ENCODE data around the gene CSF1R.

The CSF1R gene

DNA sequence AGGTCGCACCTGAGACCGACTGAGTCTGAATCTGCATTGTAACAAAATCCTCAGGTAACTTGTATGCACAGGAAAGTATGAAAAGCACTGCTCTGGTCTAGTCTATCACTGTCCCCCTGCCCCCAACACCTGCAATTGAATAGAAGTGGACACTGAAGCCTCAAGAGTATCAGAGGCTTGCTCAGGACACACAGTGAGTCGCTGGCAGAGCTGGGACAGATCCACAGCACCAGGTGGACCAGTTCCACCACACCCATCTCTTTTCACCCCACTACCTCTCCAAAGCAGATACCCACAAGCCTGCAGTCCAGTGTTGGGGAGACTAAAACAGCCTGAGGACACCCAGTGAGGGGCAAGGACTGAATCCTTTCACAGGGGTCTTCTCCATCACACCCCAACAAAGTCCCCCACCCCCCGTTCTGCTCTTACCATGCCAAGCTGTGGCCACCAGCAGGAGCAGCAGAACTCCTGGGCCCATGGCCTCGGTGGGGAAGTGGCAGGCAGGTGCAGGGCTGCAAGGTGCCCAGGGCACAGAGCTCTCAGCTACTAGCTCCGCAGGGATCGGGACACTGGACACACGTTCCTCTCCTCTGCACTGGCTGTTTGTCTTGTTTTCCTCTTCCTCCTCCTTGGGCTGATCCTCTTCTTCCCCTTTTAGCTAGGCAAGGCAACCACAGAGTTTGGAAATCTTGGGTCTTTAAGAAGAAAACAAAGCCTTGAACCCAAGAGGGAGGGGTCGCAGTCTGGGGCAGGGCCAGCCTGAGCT, at the start of gene CSF1R:
Gene CSF1R, minus strand, starts transcription at position 605 of the 766 bp plus-strand sequence. Its CDS starts 127 bp downstream, at position 478.
- H3K4me3 ChIP-seq (ENCODE audit: low read depth, low read length), result no peak within 1 kb of the TSS

DNA sequence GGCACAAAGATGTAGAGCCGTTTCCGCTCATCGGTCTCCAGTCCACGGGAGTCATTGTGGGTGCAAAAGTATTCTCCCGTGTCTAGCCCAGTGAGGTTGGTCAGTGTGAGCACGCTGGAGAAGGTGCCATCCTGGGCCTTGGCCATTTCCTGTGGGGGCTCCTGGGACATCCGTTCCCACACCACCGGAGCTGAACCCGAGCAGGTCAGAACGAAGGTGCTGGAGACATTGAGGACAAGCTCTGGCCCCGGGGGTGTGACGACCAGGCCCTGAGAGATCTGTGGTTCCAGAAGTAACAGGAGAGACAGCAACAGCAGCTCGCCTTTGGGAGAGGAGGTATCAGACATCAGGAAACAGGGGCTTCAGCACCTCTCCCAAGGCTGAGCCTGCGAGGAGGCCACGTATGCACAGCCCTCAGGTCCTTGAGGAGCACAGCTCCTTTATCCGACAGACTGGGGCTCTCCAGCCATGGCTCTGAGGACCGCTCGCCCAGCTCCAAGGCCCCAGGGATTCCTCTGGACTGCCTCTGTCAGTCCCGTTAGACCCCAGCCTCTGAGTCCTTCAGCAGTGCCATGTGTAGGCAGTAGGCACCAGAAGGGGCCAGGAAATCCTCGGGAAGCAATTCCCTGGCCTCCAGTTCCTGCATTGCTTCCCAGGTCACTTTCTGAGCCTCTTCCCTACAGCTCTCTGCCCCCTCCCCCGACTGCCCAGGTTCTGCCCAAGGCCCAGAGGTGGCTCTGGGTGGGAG, 49.4 kb upstream of the CSF1R start:
- H3K4me3 ChIP-seq (ENCODE audit: low read depth, low read length), result no peak overlapping the region

DNA sequence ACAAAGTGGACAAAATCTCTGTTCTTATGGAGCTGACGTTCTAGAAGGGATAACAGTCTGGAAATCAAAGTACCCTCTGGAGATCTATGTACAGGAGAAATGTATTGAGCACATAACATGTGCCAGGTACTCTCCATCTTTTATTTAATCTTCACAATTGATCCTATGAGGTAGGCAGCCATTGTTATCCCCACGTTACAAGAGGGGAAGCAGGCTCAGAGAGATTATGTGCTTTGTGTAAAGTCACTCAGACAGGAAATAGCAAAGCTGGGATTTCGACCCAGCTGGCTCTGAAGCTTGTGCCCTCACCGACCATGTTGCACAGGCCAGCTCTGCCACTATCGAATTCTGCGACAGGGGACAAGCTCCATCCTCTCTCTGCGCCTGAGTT, 47.8 kb upstream of the CSF1R start:
- H3K4me3 ChIP-seq (ENCODE audit: low read depth, low read length), result no peak overlapping the region

DNA sequence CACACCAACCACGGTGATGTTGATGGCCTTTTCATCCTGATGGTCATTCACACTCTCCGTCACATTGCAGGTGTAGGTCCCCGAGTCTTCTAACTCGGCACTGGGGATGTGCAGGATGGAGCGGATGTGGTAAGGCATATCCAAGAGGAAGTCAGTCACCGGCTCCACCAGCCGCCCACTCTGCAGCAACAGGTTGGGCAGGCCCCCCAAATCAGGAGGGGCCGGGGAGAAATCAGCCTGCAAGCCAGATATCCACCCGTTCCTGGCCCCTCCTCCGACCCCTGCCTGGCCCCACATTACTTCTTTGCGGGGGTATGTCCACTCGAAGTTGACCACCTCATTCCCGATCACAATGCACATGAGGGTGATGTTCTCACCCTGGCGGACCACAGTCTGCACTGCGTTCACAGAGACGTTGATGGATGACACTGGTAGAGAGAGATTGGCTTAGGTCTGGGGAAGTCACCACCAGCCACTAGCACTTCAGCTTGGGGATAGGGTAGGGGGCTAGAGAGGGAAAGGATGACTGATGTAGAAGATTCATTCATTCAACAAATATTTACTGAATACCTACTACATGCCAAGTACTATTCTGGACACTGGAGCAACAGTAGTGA, 47.3 kb upstream of the CSF1R start:
- no peak overlapping the region for H3K4me3 ChIP-seq (ENCODE audit: low read depth, low read length)

DNA sequence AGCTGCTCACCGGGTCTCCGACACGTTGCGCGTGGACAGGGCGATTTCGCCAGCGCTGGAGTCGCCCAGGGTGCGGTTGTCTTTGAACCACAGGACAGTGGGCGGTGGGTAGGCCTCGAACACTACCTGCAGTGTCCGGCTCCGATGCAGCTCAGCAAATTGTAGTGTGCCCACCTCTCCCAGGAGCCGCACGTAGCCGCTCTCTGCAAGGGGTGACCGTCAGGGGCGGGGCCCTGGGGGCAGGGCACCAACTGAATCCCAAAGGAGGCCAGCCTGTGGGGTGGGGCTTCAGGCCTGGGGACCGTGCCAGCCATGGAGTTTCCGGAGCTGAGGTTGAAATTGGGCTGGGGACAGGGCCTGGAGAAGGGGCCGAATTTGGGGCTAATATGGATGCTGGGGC, 46.4 kb upstream of the CSF1R start:
- H3K4me3 ChIP-seq (ENCODE audit: low read depth, low read length), result no peak overlapping the region

DNA sequence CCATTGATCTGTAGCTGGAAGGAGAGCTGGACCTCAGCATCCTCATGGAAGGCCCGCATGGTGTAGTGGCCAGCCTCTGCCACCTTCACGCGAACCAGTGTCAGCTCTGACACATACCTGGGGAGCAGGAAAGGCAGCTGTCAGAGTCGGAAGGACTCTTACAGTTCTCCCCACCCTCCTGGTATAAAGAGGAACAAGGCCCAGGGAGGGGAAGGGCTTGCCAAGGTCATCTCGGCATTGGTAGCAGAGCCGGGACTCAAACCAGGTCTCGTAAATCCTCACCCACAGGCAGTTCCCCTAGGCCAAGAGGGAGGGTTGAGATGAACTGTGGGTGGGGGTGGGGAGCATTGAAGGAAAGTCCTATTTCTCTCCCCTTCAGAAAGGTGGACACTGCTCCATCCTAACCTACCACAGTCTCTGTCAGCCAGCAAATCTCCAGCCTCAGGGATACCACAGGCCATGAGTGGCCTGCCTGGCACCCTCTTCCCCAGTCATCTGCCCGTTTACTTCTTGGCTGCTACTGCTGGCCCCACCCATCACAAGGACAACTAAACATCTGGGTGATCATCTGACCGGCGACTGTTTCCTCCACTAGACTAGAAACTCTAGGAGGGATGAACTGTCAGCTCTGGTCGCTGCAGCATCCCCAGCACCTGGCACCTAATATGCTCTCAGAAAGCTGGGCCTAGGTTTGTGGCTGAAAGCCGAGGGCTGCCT, 45.8 kb upstream of the CSF1R start:
- H3K4me3 ChIP-seq (ENCODE audit: low read depth, low read length), result no peak overlapping the region

DNA sequence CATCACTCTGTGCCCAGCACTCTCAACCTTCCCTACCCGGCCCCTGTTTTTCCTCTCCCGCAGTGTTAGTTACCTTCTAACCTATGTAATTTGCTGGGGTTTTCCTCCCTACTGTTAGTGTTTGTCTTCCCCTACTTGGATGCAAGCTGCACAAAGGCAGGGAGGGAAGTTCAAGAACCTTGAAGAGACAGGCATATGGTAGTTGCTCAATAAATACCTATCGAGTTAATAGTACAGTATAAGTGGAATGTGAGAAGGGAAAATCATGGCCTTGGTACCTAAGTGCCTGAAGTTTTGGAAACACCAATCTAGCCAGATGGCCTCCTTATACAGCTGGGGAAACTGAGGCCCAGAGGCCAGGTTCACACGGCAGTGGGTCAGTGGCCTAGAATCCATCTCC, 45.1 kb upstream of the CSF1R start:
- no peak overlapping the region for H3K4me3 ChIP-seq (ENCODE audit: low read depth, low read length)

DNA sequence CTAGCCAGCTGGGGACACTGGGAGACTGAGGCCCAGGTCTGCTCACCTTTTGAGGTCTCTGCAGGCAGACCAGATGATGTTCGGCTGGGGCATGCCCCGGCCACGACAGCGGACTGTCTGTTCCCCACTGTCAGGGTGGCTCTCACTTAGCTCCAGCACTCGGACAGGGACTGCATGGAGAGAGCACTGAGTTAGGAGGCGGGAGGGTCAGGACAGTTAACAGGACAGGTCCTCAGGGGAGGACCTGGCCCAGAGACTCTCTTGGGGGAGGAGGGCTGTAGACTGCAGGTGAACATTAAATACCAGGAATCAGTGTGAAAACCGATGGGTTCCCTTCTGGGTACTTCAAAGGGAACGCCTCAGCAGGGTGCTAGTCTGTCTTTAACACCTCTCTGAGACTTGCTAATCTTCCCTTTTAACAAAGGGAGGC, 44.2 kb upstream of the CSF1R start:
- no peak overlapping the region for H3K4me3 ChIP-seq (ENCODE audit: low read depth, low read length)

DNA sequence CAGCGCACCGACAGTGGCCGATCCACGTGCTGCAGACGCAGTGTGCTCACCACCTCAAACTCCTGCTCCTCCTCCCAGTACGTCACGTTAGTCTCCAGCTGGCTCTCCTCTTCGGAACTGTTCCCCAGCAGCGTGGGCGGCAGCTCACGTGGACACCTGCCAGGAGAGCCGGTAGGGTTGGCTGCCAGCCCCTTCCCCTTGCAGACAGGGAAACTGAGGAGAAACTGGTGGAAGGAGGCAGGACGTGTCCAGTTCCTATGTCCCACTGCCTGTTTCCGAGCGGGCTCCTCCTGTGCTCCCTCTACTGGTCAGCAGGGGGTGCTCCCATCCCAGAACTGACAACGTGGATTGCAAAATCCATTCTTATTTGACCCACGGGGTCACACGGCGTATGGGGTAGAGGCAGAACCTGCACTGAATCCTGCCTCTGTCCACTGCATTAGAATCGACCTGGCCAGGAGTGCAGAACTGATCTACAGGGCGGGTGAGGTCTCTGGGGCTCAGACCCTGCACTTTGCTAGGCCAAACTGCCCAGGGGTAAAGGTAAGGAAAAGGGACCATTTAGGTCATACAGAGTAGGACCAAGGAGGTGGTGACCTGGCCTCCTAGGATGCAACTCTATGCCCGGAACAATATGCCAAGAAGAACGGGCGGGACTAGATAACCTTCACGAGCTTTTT, 43.6 kb upstream of the CSF1R start:
- no peak overlapping the region for H3K4me3 ChIP-seq (ENCODE audit: low read depth, low read length)

DNA sequence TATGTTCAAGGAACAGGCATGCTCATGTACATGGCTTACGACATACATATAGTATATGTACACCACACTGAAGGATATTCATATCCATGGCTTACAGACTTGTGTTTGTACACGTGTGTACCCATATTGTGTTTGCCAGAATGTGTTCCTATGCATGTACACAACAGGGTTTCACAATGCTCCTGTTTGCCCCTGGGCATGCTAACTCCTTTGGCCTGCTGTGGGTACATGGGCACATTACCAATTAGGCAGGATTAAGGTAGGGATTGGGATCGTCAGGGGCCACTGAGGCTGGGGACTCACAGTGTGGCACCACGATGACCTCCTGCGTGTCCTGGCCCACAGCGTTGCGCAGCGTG, 43.1 kb upstream of the CSF1R start:
- no peak overlapping the region for H3K4me3 ChIP-seq (ENCODE audit: low read depth, low read length)

DNA sequence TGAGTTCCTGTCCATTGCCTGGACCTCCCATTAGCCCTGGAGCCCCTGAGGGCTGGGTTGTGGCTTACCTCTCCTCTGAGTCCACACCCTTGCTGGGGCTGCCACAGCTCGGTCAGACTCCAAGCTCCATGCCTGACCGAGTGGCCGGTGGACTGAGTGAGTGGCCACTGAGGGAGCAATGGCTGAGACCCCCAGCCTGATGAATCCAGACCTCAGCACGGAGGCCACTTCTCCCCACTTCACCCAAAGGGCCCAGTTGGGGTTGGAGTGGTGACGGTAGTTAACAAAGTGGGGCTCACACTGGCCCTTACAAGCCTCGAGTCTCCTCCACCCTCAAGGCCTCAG, 40.5 kb upstream of the CSF1R start:
- H3K4me3 ChIP-seq (ENCODE audit: low read depth, low read length), result no peak overlapping the region

DNA sequence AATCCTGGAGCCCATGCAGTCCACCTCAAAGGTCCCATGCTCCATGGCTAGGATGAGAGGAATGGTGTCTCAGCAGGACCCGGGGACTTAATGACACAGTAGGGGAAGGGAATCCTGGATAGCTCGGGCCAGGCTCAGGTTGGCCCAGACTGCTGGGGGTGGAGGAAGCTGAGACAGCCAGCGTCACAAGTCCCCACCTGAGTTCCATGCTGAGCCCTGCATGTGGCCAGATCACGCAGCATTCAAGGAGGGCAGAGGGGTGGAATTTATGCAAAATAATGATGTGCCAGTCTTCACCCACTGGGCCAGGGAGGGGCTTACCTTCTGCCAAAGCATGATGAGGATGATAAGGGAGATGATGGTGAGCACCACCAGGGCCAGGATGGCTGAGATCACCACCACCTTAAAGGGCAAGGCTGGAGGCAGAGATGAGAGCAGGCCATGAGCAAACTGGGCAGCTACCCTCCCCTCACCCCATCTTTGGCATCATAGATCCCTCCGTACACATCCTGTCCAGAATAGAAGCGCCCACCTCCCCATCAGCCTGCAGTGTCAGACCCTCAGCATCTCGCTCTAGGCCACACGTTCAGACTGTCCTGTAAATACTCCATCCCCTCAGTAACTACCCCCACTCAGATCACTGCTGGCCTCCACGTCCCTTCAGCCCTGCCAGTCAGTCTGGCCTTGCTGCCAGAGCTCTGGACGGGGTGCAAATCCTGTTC, 40.0 kb upstream of the CSF1R start:
- H3K4me3 ChIP-seq (ENCODE audit: low read depth, low read length), result no peak overlapping the region

DNA sequence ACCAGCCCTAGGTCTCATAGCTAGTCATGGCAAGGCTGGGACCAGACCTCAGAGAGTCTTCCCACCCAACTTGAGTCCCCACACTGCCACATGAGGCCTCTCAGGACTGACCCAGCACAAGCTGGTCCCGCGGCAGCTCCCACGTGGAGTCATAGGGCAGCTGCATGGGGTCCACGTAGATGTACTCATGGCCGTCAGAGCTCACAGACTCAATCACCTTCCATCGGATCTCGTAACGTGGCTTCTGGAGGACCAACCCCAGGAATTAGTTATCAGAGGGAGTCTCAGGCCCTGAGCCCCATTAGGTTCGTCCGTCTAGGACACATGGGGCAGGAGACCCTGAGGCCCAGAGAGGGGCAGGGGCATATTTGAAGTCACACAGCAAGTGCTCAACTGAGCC, 39.0 kb upstream of the CSF1R start:
- no peak overlapping the region for H3K4me3 ChIP-seq (ENCODE audit: low read depth, low read length)

DNA sequence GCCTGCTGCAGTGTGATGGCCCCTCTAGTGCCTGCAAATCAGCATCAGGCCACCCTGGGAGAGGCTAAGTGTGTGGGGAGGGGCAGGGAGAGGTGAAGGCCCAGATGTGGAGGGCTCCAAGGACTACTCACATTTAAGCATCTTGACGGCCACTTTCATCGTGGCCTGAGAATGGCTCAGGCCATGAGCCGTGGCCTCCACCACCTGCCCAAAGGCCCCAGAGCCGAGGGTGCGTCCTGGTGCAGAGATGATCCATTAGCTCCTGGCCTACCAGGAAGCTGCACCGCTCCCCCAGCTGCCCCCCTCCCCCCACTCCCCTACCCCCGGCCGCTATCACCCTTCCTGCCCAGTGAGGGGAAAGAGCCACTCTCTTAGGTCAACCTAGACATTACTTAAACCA, 38.2 kb upstream of the CSF1R start:
- no peak overlapping the region for H3K4me3 ChIP-seq (ENCODE audit: low read depth, low read length)

DNA sequence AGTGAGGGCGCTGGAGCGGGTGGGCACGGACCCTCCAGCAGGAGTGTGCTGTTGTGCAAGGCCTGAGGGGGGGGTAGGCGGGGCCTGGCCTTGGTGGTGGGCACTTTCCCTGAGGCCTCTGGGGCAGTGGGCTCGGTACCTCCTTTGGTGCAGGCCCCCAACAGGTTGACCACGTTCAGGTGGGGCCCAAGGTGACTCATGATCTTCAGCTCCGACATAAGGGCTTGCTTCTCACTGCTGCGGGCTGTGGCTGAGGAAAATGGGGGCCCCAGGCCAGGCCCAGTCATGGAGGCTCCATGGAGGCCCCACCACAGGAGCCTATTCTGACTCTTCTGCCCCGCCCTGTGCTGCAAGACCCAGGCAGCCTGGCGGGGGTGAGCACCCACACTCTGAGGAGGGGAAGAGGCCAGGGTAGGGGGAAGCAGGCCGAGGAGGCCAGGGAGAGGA, 37.8 kb upstream of the CSF1R start:
- H3K4me3 ChIP-seq (ENCODE audit: low read depth, low read length), result no peak overlapping the region

DNA sequence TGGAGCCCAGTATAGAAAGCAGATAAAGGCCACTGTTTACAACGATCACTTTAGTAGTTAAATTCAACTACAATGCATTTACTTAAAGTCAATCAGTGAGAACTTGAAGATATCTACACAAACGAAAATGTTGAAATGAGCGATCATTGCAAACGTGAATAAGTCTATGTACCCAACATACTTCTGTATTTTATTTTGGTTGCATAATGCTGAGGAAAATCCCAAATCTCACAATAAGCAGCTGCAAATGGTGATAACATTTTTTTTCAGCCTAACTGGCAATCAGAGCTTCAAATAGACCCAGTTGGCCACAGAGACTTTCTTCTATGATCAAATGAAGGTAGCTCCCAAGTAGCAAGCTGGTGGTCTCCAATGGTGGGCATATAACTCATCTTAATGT, 37.2 kb upstream of the CSF1R start:
- H3K4me3 ChIP-seq (ENCODE audit: low read depth, low read length), result no peak overlapping the region

DNA sequence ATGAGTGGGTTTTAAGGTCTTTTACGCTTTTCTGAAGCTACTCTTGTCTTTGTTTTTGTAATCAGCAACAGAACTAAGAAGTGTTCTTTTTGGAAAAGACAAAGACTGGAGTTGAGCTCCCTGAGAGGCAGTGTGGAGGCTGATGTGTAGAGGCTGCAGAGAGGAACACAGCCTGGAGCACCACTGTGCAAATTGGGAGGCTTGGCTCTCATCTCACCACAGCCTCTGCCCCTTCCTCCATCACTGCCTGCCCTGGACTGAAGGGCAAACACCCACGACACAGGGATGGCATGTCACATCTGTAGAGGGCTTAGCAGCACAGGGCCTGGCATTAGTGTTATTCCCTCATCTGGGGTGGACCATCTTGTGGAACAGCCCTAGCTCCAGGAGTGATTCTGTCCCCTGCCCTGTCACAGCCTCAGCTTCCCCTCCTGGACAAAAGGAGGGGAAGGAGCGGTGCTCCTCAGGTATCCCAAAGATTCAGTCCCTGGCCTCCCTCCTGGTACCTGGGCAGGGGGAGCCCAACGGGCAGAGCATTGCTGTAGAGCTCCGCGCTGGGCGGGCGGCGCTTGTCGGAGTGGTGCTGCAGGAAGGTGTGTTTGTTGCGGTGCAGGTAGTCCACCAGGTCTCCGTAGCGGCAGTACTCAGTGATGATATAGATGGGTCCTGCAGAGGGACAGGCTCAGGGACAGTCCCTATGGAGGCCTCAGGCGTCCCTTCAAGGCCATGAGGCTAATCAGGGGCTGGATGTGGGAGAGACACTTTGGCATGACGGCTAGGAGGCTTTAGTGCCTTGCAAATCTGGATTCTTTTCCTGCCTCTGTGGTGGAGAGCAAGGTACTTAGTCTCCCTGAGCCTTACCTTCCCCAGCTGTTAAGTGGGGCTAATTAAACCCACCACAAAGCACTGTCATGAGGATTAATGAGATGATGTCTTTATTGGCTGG, 36.5 kb upstream of the CSF1R start:
- H3K4me3 ChIP-seq (ENCODE audit: low read depth, low read length), result no peak overlapping the region

DNA sequence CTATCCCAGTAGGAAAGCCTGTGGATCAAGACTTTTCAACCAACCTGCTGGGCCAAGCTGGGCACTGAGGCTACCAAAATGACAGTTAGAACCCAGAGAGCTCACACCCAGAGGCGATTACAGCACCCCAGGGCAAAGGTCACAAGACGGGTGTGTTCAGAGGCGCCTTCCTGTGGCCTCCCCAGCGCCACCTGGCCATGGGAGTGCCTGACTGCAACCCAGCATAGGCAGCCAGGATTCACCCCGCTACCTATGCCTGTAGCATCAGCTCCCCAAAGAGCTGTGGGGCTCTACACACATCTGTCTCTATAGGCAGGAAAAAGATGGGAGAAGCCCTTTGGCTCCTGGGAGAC, 35.8 kb upstream of the CSF1R start:
- no peak overlapping the region for H3K4me3 ChIP-seq (ENCODE audit: low read depth, low read length)

DNA sequence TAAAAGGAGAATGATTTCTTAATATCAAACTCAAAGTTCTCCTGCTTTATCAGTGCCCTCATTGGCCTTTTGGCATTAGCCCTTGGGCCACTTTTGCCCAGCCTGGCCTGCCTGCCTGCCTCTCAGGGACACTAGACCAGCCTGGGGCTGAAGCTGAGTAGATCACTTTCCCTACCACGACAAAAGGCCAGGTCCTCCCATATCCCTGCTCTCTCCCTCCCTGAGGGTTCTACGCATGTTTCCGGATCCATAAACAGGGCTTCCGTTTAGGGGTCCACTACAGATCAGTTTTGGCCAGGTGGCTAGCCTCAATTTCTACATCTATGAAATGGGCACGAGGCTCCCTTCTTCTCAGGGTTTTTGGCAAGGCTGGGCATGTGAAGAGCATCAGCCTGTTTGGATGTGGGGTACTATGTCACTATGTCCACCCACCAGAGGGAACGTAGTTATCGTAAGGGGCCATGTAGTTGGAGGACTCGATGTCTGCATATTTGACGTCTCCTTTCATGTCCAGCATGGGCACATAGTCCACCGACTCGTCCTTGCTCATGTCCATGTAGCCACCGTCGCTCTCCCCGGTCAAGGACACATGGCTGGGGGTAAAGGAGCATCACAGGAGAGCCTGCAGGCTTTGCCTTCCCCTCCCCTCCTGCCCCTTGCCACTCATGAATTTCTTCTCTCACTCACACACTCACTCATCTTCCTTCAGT, 35.2 kb upstream of the CSF1R start:
- H3K4me3 ChIP-seq (ENCODE audit: low read depth, low read length), result no peak overlapping the region
